AG04450 (cell line): ENCODE results near the gene FAM219A. TPM values are rescaled to one million over a fixed set of nuclear protein-coding genes. Genes with fewer than 3 reads are reported as not detected.
"Not testable (repeated sequence)": the region's sequence is repeated elsewhere in the genome, so short reads cannot be mapped to it uniquely, and the experiment has no call there.

Source experiments
- CTCF ChIA-PET: fragments of 300-600, 350-600 bp; formaldehyde crosslinking; extraction: SDS; loops from one replicate; lab custom pipeline; 2022; ENCODE audit warnings: antibody characterized with exemption, inconsistent platforms; lab: Charles Lee
- POLR2A ChIA-PET: fragments of 350-600 bp; formaldehyde crosslinking; extraction: SDS; loops from one replicate; lab custom pipeline; 2021; ENCODE audit warnings: antibody characterized with exemption, inconsistent platforms; lab: Yijun Ruan, JAX
- DNase-seq: peaks from one replicate; pipeline ENCODE4 v3.0.0-alpha.2; 2011; ENCODE audit warnings: low read depth, low spot score
- H3K27ac ChIP-seq: one replicate; pipeline ENCODE4 v1.5.1; 2012; ENCODE audit warnings: low read depth, low read length, control low read depth
- H3K27me3 ChIP-seq: one replicate; pipeline ENCODE4 v1.6.0; 2012; ENCODE audit warnings: low read length; ENCODE audit not compliant: control insufficient read depth, insufficient read depth
- H3K4me3 ChIP-seq: 2 replicates; pipeline ENCODE4 v1.5.1; 2011; ENCODE audit warnings: mild to moderate bottlenecking, low read depth, low read length, control low read depth
- H3K9me3 ChIP-seq: 2 replicates; pipeline ENCODE4 v1.5.1; 2012; ENCODE audit warnings: low read length; ENCODE audit not compliant: control insufficient read depth, insufficient read depth
- CTCF ChIP-seq: IDR thresholded peaks from 2 replicates; pipeline ENCODE4 v1.5.1; 2011; ENCODE audit warnings: low read depth, low read length, control low read depth, inconsistent platforms
- polyA plus RNA-seq: library from polyadenylated mRNA; depleted of rRNA; stranded (reverse); fragments of >200 nt; gene quantifications from 2 replicates; pipeline ENCODE4 v1.2.3, GENCODE V29; 2011

FAM219A gene
- polyA plus RNA-seq, 1 experiment = 8.0 TPM

GRCh38 chr9:34443976-34444375 lies 14.4 kb downstream of the FAM219A start:
- H3K27me3 ChIP-seq = no peaks in the 10 kb centered on the region
- DNase-seq = no peak
- no peaks in the 10 kb centered on the region for H3K9me3 ChIP-seq
- H3K27ac ChIP-seq = no peak overlapping the region
- TF ChIP-seq CTCF = no peak
- CTCF ChIA-PET = interaction anchor here (1.4 to 6.4 kb wide), 3 partner anchors 40 to 147 kb away, joined by 5 to 44 read pairs (median 15); no protein-coding TSS in a partner anchor
- H3K4me3 ChIP-seq = no peak overlapping the region
- POLR2A ChIA-PET = no interaction called here

GRCh38 chr9:34443533-34443932 lies 14.8 kb downstream of the FAM219A start:
- CTCF ChIA-PET = interaction anchor here (1.4 to 6.4 kb wide), 3 partner anchors 39 to 148 kb away, joined by 5 to 44 read pairs (median 15); no protein-coding TSS in a partner anchor

DNA sequence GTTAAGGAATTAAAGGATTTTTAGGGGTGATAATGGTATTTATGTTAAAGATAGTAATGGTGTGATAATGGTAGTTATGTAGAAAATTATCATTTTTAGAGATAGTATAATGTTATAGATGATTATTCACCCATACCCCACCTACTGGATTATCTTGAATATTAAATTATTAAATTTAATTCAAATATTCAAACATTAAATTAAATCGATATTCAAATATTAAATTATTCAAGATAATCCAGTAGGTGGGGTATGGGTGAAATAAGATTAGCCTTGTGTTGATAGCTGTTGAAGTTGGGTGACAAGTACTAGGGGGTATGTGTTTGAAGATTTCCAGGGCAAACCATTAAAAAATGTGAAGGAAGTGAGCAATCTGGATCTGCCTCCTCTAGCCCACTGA lies 15.6 kb downstream of the FAM219A start:
- no peaks in the 10 kb centered on the region for H3K9me3 ChIP-seq
- H3K4me3 ChIP-seq = no peak overlapping the region
- TF ChIP-seq CTCF = no peak
- H3K27ac ChIP-seq = no peak overlapping the region
- DNase-seq = no peak
- ChIA-PET CTCF (interaction anchor here (1.4 to 6.4 kb wide), 2 partner anchors 39 to 148 kb away, joined by 5 to 44 read pairs; no protein-coding TSS in a partner anchor), POLR2A (no interaction called here)
- no peaks in the 10 kb centered on the region for H3K27me3 ChIP-seq

More at GRCh38 chr9:34443533-34443932, 14.8 kb downstream of the FAM219A start:
- H3K4me3 ChIP-seq = no peak overlapping the region
- no peak overlapping the region for H3K27ac ChIP-seq
- no peaks in the 10 kb centered on the region for H3K27me3 ChIP-seq
- POLR2A ChIA-PET = no interaction called here
- no peaks in the 10 kb centered on the region for H3K9me3 ChIP-seq
- DNase-seq = no peak
- no peak for TF ChIP-seq CTCF

GRCh38 chr9:34440017-34440416 lies 18.4 kb downstream of the FAM219A start:
- ChIA-PET POLR2A (interaction anchor here (0.7 kb wide), 1 partner anchor 66 kb away, joined by 3 read pairs; no protein-coding TSS in a partner anchor), CTCF (interaction anchor here (1.6 to 5.6 kb wide), 6 partner anchors 15 to 164 kb away, joined by 6 to 58 read pairs (median 8); no protein-coding TSS in a partner anchor)
- Histone ChIP-seq H3K27me3 (no peaks in the 10 kb centered on the region), H3K9me3 (no peaks in the 10 kb centered on the region), H3K4me3 (no peak overlapping the region), H3K27ac (no peak overlapping the region)
- no peak for TF ChIP-seq CTCF
- DNase-seq = no peak

DNA sequence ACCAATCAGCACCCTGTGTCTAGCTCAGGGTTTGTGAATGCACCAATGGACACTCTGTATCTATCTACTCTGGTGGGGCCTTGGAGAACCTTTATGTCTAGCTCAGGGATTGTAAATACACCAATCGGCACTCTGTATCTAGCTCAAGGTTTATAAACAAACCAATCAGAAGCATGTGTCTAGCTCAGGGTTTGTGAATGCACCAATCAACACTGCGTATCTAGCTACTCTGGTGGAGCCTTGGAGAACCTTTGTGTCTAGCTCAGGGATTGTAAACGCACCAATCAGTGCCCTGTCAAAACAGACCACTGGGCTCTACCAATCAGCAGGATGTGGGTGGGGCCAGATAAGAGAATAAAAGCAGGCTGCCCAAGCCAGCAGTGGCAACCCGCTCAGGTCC lies 19.9 kb downstream of the FAM219A start:
- CTCF ChIA-PET = interaction anchor here (0.8 to 5.6 kb wide), 4 partner anchors 35 to 165 kb away, joined by 3 to 58 read pairs (median 10); no protein-coding TSS in a partner anchor
- H3K27me3 ChIP-seq, H3K9me3 ChIP-seq, H3K4me3 ChIP-seq, DNase-seq, H3K27ac ChIP-seq, POLR2A ChIA-PET: not testable (repeated sequence)

DNA sequence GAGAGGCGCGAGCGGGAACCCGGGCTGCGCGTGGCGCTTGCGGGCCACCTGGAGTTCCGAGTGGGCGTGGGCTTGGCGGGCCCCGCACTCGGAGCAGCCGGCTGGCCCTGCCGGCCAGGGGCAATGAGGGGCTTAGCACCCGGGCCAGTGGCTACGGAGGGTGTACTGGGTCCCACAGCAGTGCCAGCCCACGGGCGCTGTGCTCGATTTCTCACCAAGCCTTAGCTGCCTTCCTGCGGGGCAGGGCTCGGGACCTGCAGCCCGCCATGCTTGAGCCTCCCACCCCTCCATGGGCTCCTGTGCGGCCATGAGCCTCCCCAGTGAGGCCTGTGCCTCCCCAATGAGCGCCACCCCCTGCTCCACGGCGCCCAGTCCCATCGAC lies 20.5 kb downstream of the FAM219A start:
- H3K27ac ChIP-seq, POLR2A ChIA-PET: not testable (repeated sequence)

More for the DNA sequence above, 20.5 kb downstream of the FAM219A start:
- H3K9me3 ChIP-seq, H3K4me3 ChIP-seq, H3K27me3 ChIP-seq, DNase-seq: not testable (repeated sequence)
- CTCF ChIA-PET = interaction anchor here (0.8 to 5.6 kb wide), 4 partner anchors 34 to 165 kb away, joined by 3 to 58 read pairs (median 10); no protein-coding TSS in a partner anchor
